Measurements from ENCODE around the gene CRYL1.

Gene CRYL1

GRCh38 chr13:20528452-20528851 is 2.8 kb upstream of the CRYL1 start:
- DNase-seq (ENCODE audit: low spot score), result no peak

DNA sequence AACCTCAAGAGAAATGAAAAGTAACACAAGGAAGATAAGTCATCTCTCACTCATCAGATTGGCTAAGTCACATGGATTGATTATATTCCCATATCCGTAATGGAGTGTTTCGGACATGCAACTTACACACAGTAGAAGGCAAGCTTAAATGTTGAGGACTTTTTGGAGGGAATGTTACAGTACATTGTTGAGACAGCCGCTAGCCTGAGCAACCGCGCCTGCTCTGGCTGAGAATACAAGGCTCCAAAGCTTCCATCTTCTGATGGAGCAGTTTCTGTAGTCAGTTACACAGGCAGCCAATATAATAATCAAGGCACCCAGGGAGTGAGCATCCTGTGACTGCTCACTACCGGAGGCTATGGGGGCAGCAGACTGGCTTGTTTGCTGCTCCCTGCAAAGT is 1.0 kb upstream of the CRYL1 start:
- peak; percentile 48 for DNase-seq (ENCODE audit: low spot score)

- peak; percentile 39 for DNase-seq (ENCODE audit: low spot score)
Observed at GRCh38 chr13:20525144-20525600, 485 bp downstream of the CRYL1 start.

GRCh38 chr13:20521364-20522115 is 4.1 kb downstream of the CRYL1 start:
- DNase-seq (ENCODE audit: low spot score), result peak; percentile 37

DNA sequence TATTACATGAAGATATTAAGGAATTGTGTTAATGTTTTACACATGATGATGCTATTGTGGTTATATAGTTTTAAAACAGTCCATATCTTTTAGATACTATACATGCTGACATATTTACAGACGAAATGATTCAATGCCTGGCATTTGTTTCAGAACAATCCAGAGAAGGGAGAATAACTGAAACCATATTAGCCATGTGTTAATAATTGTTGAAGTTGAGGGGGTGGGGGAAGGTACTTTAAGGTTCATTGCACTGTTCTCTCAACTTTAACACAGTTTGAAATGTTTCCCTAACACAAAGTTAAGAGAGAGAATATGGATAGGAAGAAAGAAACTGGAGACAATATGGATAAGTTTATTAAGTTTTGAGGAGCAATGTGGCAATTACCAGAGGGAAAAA is 5.8 kb downstream of the CRYL1 start:
- peak; percentile 59 for DNase-seq (ENCODE audit: low spot score)

DNA sequence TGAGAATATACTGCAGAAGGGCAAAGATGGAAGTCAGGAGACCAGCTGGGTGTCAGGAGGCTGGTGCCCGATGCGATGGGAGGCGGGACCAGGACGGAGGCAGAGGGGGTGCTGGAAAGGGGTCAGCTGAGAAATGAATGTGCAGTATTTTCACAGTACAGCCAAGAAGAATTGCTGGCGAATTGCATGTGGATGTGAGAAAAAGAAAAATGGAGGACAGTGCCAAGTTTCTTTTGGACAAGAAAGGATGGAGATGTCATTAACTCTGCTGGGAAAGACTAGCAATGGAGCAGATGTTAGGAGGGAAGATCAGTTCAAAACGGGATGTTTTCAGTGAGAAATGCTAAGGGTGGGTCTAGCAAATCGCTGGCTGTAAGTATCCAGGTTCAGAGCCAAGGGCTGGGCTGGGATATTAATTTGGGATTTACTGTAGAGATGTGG is 7.0 kb downstream of the CRYL1 start:
- no peak for DNase-seq (ENCODE audit: low spot score)

- DNase-seq (ENCODE audit: low spot score), result no peak
Observed at GRCh38 chr13:20514866-20515265, 10.8 kb downstream of the CRYL1 start.

GRCh38 chr13:20513466-20513995 is 12.1 kb downstream of the CRYL1 start:
- DNase-seq (ENCODE audit: low spot score), result no peak

GRCh38 chr13:20512042-20512683 is 13.5 kb downstream of the CRYL1 start:
- peak; percentile 39 for DNase-seq (ENCODE audit: low spot score)

DNA sequence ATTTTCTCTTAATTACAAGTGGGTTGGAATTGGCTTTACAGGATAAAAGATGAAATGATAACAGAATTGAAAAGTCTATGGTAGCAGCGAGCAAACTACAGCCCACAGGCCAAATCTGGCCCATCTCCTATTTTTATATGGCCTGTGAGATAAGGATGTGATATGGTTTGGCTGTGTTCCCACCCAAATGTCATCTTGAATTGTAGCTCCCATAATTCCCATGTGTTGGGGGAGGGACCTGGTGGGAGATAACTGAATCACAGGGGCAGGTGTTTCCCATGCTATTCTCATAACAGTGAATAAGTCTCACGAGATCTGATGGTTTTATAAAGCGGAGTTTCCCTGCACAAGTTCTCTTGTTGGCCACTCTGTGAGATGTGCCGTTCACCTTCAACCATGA is 19.0 kb downstream of the CRYL1 start:
- no peak for DNase-seq (ENCODE audit: low spot score)

GRCh38 chr13:20505405-20506366 is 20.0 kb downstream of the CRYL1 start:
- peak; percentile 67 for DNase-seq (ENCODE audit: low spot score)

DNA sequence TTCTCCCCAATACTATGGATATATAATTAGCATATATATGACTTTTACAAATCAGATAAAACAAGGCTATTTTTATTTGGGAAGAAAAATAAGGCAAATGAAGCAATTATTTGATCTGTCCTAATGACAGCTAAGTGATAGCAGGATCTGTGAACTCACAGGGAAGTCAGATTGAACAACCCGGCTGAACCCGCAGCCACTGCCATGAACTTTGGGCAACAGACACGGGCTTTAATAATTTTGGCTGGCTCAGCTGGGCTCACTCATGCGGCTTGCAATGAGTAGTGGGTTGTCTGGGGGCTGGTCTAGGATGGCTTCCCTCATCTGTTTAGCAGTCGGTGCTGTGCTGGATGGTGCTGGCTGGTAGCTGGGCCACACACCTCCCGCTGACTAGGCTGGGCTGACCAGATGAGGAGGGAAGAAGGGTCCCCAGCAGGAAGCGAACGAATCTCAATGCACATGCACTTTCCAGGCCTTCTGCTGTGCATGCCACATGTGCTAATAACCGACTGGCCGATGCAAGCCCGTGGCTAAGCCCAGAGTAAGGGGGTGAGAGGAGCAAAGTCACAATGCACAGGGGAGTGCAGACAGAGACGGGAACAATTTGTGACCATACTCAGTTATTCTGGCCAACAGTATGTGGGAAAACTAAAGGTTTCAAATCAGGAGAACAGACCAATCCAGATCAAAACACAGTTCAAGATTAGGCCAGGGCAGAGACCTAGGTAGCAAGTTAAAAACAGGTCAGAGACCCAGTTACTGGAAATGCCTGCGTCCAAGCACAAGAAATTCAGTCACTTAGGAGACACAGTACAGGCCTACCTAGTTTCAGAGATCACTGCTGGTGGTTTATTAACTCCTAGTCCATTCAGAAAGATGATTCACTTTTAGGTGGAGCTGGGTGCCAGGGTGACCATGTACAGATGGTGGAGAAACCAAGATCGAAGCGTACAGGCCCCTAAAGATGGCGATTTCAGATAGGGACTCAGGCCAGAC is 22.3 kb downstream of the CRYL1 start:
- peak; percentile 74 for DNase-seq (ENCODE audit: low spot score)

GRCh38 chr13:20501592-20501991 is 24.1 kb downstream of the CRYL1 start:
- DNase-seq (ENCODE audit: low spot score), result no peak

- no peak for DNase-seq (ENCODE audit: low spot score)
Observed at GRCh38 chr13:20501120-20501519, 24.5 kb downstream of the CRYL1 start.

GRCh38 chr13:20499986-20500385 is 25.7 kb downstream of the CRYL1 start:
- DNase-seq (ENCODE audit: low spot score), result no peak

DNA sequence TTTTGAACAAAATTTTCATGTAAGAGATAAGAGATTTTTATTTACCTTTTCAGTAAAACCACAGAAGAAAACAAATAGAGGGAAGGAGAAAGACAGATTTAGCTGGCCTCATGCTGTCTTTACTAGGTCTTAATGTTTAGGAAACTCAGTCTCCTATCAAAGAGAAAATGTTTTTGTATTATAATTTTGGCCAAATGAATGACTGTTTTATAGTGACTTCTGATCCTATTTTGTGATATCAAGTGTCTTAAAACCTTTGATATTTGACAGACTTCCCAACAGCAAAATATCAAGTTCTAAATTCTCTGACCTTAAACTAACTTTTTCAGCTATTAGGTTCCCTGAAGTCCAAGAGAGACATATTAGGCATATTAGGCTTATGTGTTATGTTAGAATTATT is 27.0 kb downstream of the CRYL1 start:
- DNase-seq (ENCODE audit: low spot score), result no peak

- DNase-seq (ENCODE audit: low spot score), result no peak
Observed at GRCh38 chr13:20498129-20498528, 27.5 kb downstream of the CRYL1 start.

DNA sequence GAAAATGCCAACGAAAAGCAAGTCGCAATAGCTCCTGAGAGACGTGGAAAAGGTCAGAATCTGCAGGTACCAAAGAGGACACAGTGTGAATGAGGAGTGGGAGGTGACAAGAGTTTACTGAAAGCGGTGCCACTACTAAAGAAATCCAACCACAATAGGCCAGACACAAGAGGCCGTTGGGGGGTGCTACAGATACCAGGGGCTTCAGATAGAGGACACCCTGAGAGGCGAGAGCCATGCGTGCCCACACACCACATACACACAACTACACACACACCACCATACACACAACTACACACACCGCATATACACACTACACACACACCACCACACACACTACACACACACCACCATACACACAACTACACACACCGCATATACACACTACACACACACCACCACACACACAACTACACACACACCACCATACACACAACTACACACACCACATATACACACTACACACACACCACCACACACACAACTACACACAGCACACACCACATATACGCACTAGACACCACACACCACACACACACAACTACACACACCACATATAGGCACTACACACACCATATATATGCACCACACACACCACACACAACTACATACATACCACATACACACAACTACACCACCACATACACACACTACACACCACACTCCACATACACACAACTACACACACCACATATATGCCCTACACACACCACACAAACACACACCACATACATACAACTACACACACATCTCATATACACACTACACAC is 28.5 kb downstream of the CRYL1 start:
- no peak for DNase-seq (ENCODE audit: low spot score)

DNA sequence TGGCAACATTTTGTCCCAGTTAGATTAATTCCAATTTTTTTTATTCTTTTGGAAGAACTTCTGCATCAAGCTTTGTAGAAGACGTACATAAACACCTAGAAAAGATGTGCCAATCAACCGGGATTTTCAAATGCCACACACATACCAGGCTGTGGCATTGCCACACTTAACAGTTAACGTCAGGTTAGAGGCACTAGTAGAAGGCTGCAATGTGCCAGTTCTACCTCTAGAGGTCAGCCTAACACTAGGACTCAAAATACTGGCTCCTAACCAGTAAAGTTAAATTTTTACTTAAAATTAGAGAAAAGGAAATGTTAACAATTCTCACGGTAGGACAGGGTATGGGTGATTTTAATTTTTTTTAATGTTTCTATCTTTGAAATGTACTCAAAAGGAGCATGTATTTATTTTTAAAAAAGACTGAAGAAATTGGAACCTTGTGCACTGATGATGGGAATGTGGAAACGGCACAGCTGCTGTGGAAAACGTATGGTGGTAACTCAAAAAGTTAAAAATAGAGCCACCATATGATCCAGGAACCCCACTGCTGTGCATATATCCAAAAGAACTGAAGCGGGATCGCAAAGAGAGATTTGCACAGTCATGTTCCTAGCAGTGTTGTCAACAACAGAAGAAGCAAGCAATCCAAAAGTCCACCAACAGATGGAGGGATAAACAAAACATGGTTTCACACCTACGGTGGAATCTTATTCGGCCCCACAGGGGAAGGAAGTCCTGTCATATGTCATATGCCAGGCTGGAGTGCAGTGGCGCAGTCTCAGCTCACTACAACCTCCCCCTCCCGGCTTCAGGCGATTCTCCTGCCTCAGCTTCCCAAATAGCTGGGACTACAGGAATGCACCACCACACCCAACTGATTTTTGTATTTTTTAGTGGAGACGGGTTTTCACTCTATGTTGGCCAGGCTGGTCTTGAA is 30.3 kb downstream of the CRYL1 start:
- DNase-seq (ENCODE audit: low spot score), result peak; percentile 71
